ENCODE measurements around the gene TBX18.

Gene TBX18

DNA sequence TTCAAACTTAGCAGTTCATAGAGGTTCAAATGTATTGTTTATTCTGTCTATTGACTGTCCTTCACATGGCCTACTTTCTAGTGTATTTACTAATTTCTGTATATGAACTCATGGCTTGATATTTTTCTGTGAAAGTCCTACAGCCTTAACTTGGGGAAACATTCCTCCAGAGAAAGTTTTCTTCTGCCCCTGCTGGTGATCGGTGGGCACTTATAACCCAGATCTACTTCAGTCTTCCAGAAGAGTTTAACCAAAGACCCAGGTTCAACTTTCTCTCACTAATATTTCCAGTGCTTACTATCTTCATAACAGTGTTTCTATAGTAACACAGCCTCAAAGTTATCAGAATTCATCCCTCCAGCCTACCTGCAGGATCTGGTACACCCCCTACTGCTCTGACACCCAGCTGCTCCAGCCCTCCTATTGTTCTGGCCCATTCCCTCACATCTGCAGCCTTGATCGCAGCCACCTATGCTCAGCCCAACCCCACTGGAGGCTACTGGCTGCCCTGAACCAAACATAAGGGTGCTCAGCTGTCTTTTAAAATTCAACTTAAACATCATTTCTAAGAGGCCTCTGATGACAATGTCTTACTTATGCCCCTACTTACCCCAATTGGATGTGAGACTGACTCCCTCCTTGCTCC is 72.3 kb downstream of the TBX18 start:
- CTCF ChIA-PET: no interaction called here
- TF ChIP-seq, protein P1, sequence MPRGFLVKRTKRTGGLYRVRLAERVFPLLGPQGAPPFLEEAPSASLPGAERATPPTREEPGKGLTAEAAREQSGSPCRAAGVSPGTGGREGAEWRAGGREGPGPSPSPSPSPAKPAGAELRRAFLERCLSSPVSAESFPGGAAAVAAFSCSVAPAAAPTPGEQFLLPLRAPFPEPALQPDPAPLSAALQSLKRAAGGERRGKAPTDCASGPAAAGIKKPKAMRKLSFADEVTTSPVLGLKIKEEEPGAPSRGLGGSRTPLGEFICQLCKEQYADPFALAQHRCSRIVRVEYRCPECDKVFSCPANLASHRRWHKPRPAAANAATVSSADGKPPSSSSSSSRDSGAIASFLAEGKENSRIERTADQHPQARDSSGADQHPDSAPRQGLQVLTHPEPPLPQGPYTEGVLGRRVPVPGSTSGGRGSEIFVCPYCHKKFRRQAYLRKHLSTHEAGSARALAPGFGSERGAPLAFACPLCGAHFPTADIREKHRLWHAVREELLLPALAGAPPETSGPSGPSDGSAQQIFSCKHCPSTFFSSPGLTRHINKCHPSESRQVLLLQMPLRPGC (tag by site-specific recombination; IDR thresholded peaks at IDR 0.05): no peak
- TF ChIP-seq, protein P2, sequence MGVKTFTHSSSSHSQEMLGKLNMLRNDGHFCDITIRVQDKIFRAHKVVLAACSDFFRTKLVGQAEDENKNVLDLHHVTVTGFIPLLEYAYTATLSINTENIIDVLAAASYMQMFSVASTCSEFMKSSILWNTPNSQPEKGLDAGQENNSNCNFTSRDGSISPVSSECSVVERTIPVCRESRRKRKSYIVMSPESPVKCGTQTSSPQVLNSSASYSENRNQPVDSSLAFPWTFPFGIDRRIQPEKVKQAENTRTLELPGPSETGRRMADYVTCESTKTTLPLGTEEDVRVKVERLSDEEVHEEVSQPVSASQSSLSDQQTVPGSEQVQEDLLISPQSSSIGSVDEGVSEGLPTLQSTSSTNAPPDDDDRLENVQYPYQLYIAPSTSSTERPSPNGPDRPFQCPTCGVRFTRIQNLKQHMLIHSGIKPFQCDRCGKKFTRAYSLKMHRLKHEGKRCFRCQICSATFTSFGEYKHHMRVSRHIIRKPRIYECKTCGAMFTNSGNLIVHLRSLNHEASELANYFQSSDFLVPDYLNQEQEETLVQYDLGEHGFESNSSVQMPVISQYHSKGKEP (tag by site-specific recombination; IDR thresholded peaks at IDR 0.05): no peak
- POLR2A ChIA-PET: no interaction called here
- Histone ChIP-seq H3K4me1 (ENCODE audit: control insufficient read depth, insufficient read depth, low read length) (no peaks in the 10 kb centered on the region), H3K27ac (ENCODE audit: extremely low read depth, low read depth, low read length) (no peak overlapping the region), H3K9me3 (ENCODE audit: control insufficient read depth, insufficient read depth, low read depth, low read length) (no peaks in the 10 kb centered on the region), H3K4me3 (ENCODE audit: low read depth, low read length) (no peak overlapping the region), H3K36me3 (ENCODE audit: control insufficient read depth in 2 of 2, insufficient read depth in 1 of 2, low read length in 2 of 2) (no peaks in the 10 kb centered on the region)

DNA sequence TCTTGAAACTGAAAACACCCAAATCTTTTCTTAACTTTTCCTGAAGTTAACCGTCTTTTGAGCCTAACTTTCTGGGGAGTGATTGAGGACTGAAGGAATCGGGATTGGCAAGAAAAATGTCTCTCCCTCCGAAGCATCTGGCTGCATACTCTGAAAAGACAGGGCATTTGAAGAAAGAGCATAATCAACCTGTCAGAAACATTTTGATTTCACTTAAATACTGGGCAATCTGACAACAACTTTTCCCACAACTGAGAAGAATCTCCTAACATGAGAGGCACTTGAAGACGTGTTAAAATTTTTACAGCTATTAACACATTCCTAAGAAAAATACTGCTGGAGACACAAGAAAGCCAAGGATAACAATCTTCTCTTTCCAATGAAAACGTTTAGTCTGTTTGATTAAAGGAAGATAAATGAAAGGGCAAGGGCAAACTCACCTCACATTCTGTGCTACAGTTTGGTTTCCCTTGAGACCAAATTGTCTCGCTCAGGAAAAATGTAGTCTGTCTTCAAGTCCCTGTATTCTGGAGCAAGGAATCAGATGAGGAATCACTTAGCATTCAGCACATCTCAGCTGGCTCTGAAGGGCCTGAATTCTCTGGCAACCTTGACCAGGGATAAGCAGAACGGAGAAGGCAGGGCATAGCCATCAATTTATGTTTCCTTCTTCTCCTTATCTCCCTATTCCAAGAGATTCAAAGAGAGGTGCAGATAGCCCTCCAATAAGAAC is 76.1 kb downstream of the TBX18 start:
- POLR2A ChIA-PET: interaction anchor here (0.6 kb wide), 1 partner anchor 940 kb away, joined by 3 read pairs; no protein-coding TSS in a partner anchor
- no peaks in the 10 kb centered on the region for H3K9me3 ChIP-seq (ENCODE audit: control insufficient read depth, insufficient read depth, low read depth, low read length)
- CTCF ChIA-PET: interaction anchor here (1.2 to 2.3 kb wide), 3 partner anchors 10 to 266 kb away, joined by 3 to 6 read pairs (median 5); no protein-coding TSS in a partner anchor
- H3K4me1 ChIP-seq (ENCODE audit: control insufficient read depth, insufficient read depth, low read length): no peaks in the 10 kb centered on the region
- no peak for TF ChIP-seq ZNF248 (tag by site-specific recombination; IDR thresholded peaks at IDR 0.05)
- H3K36me3 ChIP-seq (ENCODE audit: control insufficient read depth in 2 of 2, insufficient read depth in 1 of 2, low read length in 2 of 2): no peaks in the 10 kb centered on the region
- no peak overlapping the region for H3K4me3 ChIP-seq (ENCODE audit: low read depth, low read length)
- no peak overlapping the region for H3K27ac ChIP-seq (ENCODE audit: extremely low read depth, low read depth, low read length)

DNA sequence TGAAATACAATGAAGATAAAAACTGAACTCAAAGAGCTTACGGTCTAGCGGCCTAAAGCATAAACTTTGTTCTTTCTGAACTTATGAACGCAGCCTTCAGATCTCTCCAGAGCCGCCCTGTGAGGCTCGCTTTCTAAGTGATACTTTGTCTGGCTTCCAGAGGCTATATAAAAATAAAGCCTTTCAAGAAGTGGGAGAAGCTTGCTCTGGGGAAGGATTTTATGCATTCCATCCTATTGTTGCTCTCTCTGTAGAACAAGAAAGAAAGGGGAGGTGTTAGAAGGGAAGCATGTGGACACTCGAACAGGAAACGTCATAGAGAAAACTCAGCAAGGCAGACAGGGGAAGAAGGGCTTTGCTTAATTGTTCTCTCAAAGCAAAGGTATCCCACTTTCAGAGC is 77.0 kb downstream of the TBX18 start:
- POLR2A ChIA-PET: no interaction called here
- CTCF ChIA-PET: interaction anchor here (0.6 to 2.3 kb wide), 2 partner anchors 265 to 442 kb away, joined by 3 to 6 read pairs; no protein-coding TSS in a partner anchor
- Histone ChIP-seq H3K27ac (ENCODE audit: extremely low read depth, low read depth, low read length) (no peak overlapping the region), H3K36me3 (ENCODE audit: control insufficient read depth in 2 of 2, insufficient read depth in 1 of 2, low read length in 2 of 2) (no peaks in the 10 kb centered on the region), H3K4me3 (ENCODE audit: low read depth, low read length) (no peak overlapping the region), H3K4me1 (ENCODE audit: control insufficient read depth, insufficient read depth, low read length) (no peaks in the 10 kb centered on the region), H3K9me3 (ENCODE audit: control insufficient read depth, insufficient read depth, low read depth, low read length) (no peaks in the 10 kb centered on the region)
- TF ChIP-seq RBAK (tag by site-specific recombination; IDR thresholded peaks at IDR 0.05) (no peak), ZNF350 (tag by site-specific recombination; IDR thresholded peaks at IDR 0.05) (no peak), ZNF600 (tag by site-specific recombination; IDR thresholded peaks at IDR 0.05) (no peak), ZNF830 (tag by site-specific recombination; IDR thresholded peaks at IDR 0.05; ENCODE audit: low read depth) (no peak), ZNF785 (tag by site-specific recombination; IDR thresholded peaks at IDR 0.05) (no peak), ZNF391 (tag by site-specific recombination; IDR thresholded peaks at IDR 0.05; ENCODE audit: borderline replicate concordance, low read depth) (no peak), ZNF660 (tag by site-specific recombination; IDR thresholded peaks at IDR 0.05) (no peak), OVOL3 (tag by site-specific recombination; IDR thresholded peaks at IDR 0.05) (no peak), ZNF792 (tag by site-specific recombination; IDR thresholded peaks at IDR 0.05) (no peak), ZBTB21 (tag by site-specific recombination; IDR thresholded peaks at IDR 0.05) (no peak), ZNF623 (tag by site-specific recombination; IDR thresholded peaks at IDR 0.05) (no peak)
- TF ChIP-seq, protein P3, sequence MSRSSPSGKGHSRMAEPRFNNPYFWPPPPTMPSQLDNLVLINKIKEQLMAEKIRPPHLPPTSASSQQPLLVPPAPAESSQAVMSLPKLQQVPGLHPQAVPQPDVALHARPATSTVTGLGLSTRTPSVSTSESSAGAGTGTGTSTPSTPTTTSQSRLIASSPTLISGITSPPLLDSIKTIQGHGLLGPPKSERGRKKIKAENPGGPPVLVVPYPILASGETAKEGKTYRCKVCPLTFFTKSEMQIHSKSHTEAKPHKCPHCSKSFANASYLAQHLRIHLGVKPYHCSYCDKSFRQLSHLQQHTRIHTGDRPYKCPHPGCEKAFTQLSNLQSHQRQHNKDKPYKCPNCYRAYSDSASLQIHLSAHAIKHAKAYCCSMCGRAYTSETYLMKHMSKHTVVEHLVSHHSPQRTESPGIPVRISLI (tag by site-specific recombination; IDR thresholded peaks at IDR 0.05): no peak
- TF ChIP-seq, protein P4, sequence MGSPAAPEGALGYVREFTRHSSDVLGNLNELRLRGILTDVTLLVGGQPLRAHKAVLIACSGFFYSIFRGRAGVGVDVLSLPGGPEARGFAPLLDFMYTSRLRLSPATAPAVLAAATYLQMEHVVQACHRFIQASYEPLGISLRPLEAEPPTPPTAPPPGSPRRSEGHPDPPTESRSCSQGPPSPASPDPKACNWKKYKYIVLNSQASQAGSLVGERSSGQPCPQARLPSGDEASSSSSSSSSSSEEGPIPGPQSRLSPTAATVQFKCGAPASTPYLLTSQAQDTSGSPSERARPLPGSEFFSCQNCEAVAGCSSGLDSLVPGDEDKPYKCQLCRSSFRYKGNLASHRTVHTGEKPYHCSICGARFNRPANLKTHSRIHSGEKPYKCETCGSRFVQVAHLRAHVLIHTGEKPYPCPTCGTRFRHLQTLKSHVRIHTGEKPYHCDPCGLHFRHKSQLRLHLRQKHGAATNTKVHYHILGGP (tag by site-specific recombination; IDR thresholded peaks at IDR 0.05): no peak
- TF ChIP-seq, protein P5, sequence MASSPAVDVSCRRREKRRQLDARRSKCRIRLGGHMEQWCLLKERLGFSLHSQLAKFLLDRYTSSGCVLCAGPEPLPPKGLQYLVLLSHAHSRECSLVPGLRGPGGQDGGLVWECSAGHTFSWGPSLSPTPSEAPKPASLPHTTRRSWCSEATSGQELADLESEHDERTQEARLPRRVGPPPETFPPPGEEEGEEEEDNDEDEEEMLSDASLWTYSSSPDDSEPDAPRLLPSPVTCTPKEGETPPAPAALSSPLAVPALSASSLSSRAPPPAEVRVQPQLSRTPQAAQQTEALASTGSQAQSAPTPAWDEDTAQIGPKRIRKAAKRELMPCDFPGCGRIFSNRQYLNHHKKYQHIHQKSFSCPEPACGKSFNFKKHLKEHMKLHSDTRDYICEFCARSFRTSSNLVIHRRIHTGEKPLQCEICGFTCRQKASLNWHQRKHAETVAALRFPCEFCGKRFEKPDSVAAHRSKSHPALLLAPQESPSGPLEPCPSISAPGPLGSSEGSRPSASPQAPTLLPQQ (tag by site-specific recombination; IDR thresholded peaks at IDR 0.05): no peak
- TF ChIP-seq, protein P6, sequence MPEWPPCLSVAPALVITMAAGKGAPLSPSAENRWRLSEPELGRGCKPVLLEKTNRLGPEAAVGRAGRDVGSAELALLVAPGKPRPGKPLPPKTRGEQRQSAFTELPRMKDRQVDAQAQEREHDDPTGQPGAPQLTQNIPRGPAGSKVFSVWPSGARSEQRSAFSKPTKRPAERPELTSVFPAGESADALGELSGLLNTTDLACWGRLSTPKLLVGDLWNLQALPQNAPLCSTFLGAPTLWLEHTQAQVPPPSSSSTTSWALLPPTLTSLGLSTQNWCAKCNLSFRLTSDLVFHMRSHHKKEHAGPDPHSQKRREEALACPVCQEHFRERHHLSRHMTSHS (tag by site-specific recombination; IDR thresholded peaks at IDR 0.05): no peak
- TF ChIP-seq, protein P7, sequence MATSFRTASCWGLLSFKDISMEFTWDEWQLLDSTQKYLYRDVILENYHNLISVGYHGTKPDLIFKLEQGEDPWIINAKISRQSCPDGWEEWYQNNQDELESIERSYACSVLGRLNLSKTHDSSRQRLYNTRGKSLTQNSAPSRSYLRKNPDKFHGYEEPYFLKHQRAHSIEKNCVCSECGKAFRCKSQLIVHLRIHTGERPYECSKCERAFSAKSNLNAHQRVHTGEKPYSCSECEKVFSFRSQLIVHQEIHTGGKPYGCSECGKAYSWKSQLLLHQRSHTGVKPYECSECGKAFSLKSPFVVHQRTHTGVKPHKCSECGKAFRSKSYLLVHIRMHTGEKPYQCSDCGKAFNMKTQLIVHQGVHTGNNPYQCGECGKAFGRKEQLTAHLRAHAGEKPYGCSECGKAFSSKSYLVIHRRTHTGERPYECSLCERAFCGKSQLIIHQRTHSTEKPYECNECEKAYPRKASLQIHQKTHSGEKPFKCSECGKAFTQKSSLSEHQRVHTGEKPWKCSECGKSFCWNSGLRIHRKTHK (tag by site-specific recombination; IDR thresholded peaks at IDR 0.05): no peak
